Left lung (tissue), 10 donors: ENCODE measurements around the gene IL1A. TPM values are rescaled to one million over a fixed set of nuclear protein-coding genes. Genes with fewer than 3 reads are reported as not detected.
A peak's percentile ranks its signal among the peaks of the same experiment; 100 is the strongest.

ENCODE experiments used
- ATAC-seq: fragments of 200-7000 bp; cut with Tn5 transposase; one replicate; pipeline ENCODE4 v1.9.1; 2020; ENCODE audit warnings: moderate library complexity
- DNase-seq, 4 donors: peaks; one replicate each; pipeline ENCODE4 v3.0.0-alpha.2; 2013 to 2020
- H3K27ac ChIP-seq, 2 donors: fragments of 200-600 bp; sonication (generic) in 1 of 2; one replicate each; pipeline versions ENCODE4 v1.5.0 to v1.8.0; 2020 to 2021
- H3K27me3 ChIP-seq, 2 donors: fragments of 200-600 bp; sonication (generic) in 1 of 2; one replicate each; pipeline versions ENCODE4 v1.5.0 to v1.8.0; 2020 to 2021
- H3K36me3 ChIP-seq, 2 donors: fragments of 200-600 bp; sonication (generic) in 1 of 2; one replicate each; pipeline versions ENCODE4 v1.5.0 to v1.8.0; 2020 to 2021
- H3K4me1 ChIP-seq, 2 donors: fragments of 200-600 bp; one replicate each; pipeline ENCODE4 v1.8.0; 2021
- H3K4me3 ChIP-seq, 2 donors: fragments of 200-600 bp; sonication (generic) in 1 of 2; one replicate each; pipeline versions ENCODE4 v1.5.0 to v1.8.0; 2020 to 2021; ENCODE audit warnings: mild to moderate bottlenecking in 1 of 2
- H3K9me3 ChIP-seq, 2 donors: fragments of 200-600 bp; sonication (generic) in 1 of 2; one replicate each; pipeline versions ENCODE4 v1.5.0 to v1.8.0; 2020 to 2021
- CTCF ChIP-seq, 2 donors: fragments of 200-600 bp; sonication (generic) in 1 of 2; IDR thresholded peaks; one replicate each; pipeline versions ENCODE4 v1.5.0 to v1.8.0; 2021; ENCODE audit warnings: antibody characterized with exemption in 2 of 2
- intact Hi-C, 2 donors: fragments of 100-400 bp; cut with DNase I; formaldehyde crosslinking; loops; one replicate each; pipeline versions ENCODE4 v1.11.2 to v1.14.2; 2022
- polyA plus RNA-seq, 6 donors: library from polyadenylated mRNA; unstranded; fragments of 120-200 nt; gene quantifications; one replicate each; pipeline ENCODE4 v1.2.1, GENCODE V29; 2013; ENCODE audit not compliant: insufficient read length in 6 of 6
- total RNA-seq, 2 donors: library from RNA; stranded (reverse); fragmentation: NEBNext Ultra II Directional; extraction: Animal tissue kit (Norgen Biotek cat#: 25700); gene quantifications; one replicate each; pipeline ENCODE4 v1.2.1, GENCODE V29; 2021
- donor health status: DM: no; HTN: yes; CAD: no.
- donor health status: DM: no; HTN: no; CAD: no.

IL1A gene
- total and polyA plus RNA-seq, 8 donors = 0.07 to 2.0 (median 0.13) TPM

DNA sequence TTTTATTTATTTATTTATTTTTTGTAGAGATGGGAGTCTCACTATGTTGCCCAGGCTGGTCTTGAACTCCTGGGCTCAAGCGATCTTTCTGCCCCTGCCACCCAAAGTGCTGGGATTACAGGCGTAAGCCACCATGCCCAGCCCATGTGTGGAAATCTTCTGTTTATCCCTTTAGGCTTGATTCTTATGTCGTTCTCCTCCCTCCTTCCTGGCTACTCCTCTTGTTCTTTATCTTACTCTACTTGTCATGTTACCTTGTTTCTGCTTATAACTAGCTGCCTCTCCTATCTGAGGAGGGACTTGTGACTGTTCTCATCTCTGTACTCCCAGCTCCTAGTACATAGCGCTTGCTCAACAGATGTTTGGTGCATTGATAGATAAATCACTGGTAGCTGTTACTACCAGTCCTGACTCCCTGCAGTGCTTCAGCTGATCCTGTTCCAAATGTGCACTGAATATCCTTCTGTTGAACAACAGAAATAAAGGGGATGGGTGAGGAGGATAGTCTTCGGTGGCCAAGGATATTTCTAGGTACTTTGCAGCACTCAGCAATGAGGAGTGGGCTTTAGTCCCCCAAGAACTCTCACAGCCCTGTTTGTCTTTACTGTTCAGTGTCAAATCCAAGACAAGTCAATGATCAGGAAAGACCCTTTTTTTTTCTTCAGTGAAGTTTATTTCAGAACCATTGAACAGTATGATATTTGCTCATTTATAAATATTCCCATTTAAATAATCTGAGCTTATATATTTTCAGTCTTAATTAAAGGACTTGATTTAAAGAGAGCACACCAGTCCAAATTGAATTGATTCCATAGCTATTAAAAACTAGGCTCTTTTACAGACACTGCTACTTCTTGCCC, 45.0 kb upstream of the IL1A start:
- H3K9me3 ChIP-seq = no peaks in the 10 kb centered on the region
- H3K36me3 ChIP-seq = peaks cover 0 to 35% of the 10 kb centered on the region in 2 donors
- H3K27ac ChIP-seq = peak overlapping the region in 1 of 2 donors; percentile 28
- H3K4me1 ChIP-seq = peaks cover 0 to 34% of the 10 kb centered on the region in 2 donors
- intact Hi-C loops = no loop called here
- H3K27me3 ChIP-seq = no peaks in the 10 kb centered on the region
- TF ChIP-seq CTCF (IDR thresholded peaks at IDR 0.05) = no peak
- no peak overlapping the region for H3K4me3 ChIP-seq
- ATAC-seq = no peak
- DNase-seq = no peak

DNA sequence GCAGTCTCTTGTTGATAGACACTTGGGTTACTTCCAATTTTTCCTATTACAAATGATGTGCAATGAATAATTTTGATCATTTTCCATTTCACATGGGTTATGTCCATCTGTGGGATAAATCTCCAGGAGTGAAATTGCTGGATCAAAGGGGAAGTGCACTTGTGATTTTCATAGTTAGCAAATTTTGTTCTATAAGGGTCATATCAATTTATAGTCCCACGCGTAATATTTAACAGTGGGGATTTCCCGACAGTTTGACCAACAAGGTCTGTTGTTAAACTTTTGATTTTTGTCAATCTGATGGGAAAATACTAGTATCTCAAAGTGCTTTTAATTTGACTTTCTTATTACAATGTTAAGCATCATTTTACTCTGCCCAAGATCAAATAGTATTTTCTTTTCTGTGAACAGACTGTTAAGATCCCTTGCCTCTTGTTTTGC, 44.0 kb upstream of the IL1A start:
- no peak for ATAC-seq

DNA sequence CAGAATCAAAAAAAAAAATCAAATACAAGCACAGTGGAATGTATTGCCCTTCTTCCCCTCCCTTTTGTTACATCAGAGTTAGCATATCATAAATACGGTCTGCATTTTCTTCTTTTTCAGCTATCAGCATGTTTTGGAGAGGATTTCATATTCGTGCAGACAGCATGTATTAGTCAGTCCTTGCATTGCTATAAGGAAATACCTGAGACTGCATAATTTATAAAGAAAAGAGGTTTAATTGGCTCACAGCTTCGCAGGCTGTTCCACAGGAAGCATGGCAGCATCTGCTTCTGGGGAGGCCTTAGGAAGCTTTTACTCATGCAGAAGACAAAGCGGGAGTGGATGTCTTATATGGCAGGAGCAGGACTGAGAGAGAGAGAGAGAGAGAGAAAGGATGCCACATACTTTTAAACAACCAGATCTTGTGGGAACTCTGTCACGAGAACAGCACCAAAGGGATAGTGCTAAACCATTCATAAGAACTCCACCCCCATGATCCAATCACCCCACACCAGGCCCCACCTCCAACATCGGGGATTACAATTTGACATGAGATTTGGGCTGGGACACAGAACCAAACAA, 43.4 kb upstream of the IL1A start:
- no peak for DNase-seq
- intact Hi-C loops = no loop called here
- Histone ChIP-seq H3K27ac (no peak overlapping the region), H3K4me1 (peaks cover 0 to 19% of the 10 kb centered on the region in 2 donors), H3K9me3 (no peaks in the 10 kb centered on the region), H3K4me3 (no peak overlapping the region), H3K36me3 (peaks cover 0 to 24% of the 10 kb centered on the region in 2 donors), H3K27me3 (no peaks in the 10 kb centered on the region)
- no peak for TF ChIP-seq CTCF (IDR thresholded peaks at IDR 0.05)
- no peak for ATAC-seq

More for the DNA sequence above, 44.0 kb upstream of the IL1A start:
- Histone ChIP-seq H3K4me3 (no peak overlapping the region), H3K27me3 (no peaks in the 10 kb centered on the region), H3K36me3 (peaks cover 0 to 30% of the 10 kb centered on the region in 2 donors), H3K4me1 (peaks cover 0 to 23% of the 10 kb centered on the region in 2 donors), H3K27ac (no peak overlapping the region), H3K9me3 (no peaks in the 10 kb centered on the region)
- no peak for TF ChIP-seq CTCF (IDR thresholded peaks at IDR 0.05)
- intact Hi-C loops = no loop called here
- no peak for DNase-seq

DNA sequence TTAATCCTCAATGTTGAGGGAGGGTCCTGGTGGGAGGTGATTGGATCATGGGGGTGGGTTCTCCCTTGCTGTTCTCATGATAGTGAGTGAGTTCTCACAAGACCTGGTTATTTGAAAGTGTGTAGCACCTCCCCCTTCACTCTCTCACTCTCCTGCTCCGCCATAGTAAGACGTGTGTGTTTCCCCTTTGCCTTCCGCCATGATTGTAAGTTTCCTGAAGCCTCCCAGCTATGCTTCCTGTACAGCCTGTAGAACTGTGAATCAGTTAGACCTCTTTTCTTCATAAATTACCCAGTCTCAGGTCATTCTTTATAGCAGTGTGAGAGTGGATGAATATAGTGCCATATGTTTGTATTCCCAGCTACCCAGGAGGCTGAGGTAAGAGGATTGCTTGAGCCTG, 42.7 kb upstream of the IL1A start:
- Histone ChIP-seq H3K27ac (no peak overlapping the region), H3K36me3 (peaks cover 0 to 19% of the 10 kb centered on the region in 2 donors), H3K4me3 (no peak overlapping the region), H3K9me3 (no peaks in the 10 kb centered on the region), H3K4me1 (peaks cover 0 to 12% of the 10 kb centered on the region in 2 donors), H3K27me3 (no peaks in the 10 kb centered on the region)
- no peak for TF ChIP-seq CTCF (IDR thresholded peaks at IDR 0.05)
- intact Hi-C loops = no loop called here
- ATAC-seq = no peak
- no peak for DNase-seq

DNA sequence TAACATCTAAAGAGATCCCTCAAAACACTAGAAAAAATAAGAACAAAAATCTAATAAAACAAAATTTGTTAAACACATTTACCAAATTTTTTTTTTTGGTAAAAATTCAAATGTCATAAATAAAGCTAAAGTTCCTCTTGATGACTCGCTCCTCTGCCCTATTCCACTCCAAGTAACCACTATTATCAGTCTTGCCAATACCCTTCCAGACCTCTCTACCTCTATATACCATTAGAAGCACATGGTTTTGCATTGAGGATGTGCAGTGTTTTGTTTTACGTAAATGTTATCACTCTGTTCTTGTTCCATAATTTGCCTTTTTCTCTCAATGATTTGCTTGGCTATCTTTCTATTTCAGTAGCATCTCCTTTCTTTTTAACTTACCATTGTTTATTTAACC, 41.4 kb upstream of the IL1A start:
- Histone ChIP-seq H3K4me1 (no peaks in the 10 kb centered on the region), H3K27me3 (no peaks in the 10 kb centered on the region), H3K9me3 (no peaks in the 10 kb centered on the region), H3K36me3 (peaks cover 0 to 9% of the 10 kb centered on the region in 2 donors), H3K4me3 (no peak overlapping the region), H3K27ac (no peak overlapping the region)
- TF ChIP-seq CTCF (IDR thresholded peaks at IDR 0.05) = no peak
- ATAC-seq = no peak
- no peak for DNase-seq
- intact Hi-C loops = no loop called here
